ENCODE results near the gene PIGV.

DNA sequence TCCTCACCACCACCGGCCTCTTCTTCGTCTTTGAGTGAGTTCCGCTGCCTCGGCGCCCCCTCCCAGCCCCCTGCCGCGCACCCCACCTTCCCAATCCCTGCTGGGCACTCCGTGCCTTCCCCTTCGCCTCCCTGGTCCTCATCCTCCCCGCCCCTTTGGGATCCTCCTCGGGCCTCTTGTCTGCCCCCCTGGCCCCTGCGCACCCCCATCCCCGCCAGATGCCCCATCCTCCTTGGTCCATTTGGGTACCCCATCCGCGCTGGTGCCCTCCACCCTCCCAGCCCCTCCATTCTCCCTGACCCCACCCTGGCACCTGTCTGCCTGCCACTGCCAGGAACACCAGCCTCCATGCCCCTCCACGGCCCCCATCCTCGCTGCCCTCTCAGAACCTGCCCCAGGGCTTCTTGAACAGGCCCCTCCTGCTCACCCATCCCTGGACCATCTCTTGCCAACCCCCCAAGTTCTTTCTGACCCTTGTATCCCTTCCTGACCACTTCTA, 39.4 kb downstream of the PIGV start:
- TF ChIP-seq, protein P1, sequence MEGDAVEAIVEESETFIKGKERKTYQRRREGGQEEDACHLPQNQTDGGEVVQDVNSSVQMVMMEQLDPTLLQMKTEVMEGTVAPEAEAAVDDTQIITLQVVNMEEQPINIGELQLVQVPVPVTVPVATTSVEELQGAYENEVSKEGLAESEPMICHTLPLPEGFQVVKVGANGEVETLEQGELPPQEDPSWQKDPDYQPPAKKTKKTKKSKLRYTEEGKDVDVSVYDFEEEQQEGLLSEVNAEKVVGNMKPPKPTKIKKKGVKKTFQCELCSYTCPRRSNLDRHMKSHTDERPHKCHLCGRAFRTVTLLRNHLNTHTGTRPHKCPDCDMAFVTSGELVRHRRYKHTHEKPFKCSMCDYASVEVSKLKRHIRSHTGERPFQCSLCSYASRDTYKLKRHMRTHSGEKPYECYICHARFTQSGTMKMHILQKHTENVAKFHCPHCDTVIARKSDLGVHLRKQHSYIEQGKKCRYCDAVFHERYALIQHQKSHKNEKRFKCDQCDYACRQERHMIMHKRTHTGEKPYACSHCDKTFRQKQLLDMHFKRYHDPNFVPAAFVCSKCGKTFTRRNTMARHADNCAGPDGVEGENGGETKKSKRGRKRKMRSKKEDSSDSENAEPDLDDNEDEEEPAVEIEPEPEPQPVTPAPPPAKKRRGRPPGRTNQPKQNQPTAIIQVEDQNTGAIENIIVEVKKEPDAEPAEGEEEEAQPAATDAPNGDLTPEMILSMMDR (conservative IDR thresholded peaks at IDR 0.05 in 1 of 2, IDR thresholded peaks at IDR 0.05 in 1 of 2; ENCODE audit: extremely low read depth in 1 of 2, insufficient read depth in 1 of 2, low read depth in 1 of 2, low read length in 2 of 2): no peak
- TF ChIP-seq EZH2 (IDR thresholded peaks at IDR 0.05; ENCODE audit: borderline replicate concordance, low read length): no peak
